H9 (cell line): ENCODE measurements around the gene MRRF. TPM values are rescaled to one million over a fixed set of nuclear protein-coding genes. Genes with fewer than 3 reads are reported as not detected.

Source experiments
- DNase-seq: peaks from one replicate; pipeline ENCODE4 v3.0.0-alpha.2; 2017
- H2AFZ ChIP-seq: one replicate; pipeline ENCODE4 v1.6.1; 2013; ENCODE audit warnings: mild to moderate bottlenecking, low read length, control low read depth, moderate library complexity
- H2AK5ac ChIP-seq: 2 replicates; pipeline ENCODE4 v1.6.1; 2013; ENCODE audit warnings: low read length, control low read depth, mixed read lengths; ENCODE audit not compliant: insufficient read length
- H2BK120ac ChIP-seq: one replicate; pipeline ENCODE4 v1.6.1; 2013; ENCODE audit warnings: low read depth, mild to moderate bottlenecking, low read length, control low read depth, inconsistent platforms; ENCODE audit not compliant: poor library complexity, severe bottlenecking
- H2BK12ac ChIP-seq: 2 replicates; pipeline ENCODE4 v1.6.1; 2013; ENCODE audit warnings: low read length, control low read depth, mixed read lengths, low read depth; ENCODE audit not compliant: insufficient read length
- H2BK15ac ChIP-seq: 2 replicates; pipeline ENCODE4 v1.6.1; 2013; ENCODE audit warnings: low read depth, low read length, control low read depth
- H2BK20ac ChIP-seq: one replicate; pipeline ENCODE4 v1.6.1; 2013; ENCODE audit warnings: low read depth, mild to moderate bottlenecking, low read length, control low read depth, inconsistent platforms; ENCODE audit not compliant: poor library complexity, severe bottlenecking
- H2BK5ac ChIP-seq: 2 replicates; pipeline ENCODE4 v1.6.1; 2013; ENCODE audit warnings: low read length, control low read depth, mixed read lengths; ENCODE audit not compliant: insufficient read length
- H3K14ac ChIP-seq: 2 replicates; pipeline ENCODE4 v1.6.1; 2013; ENCODE audit warnings: low read length, control low read depth; ENCODE audit not compliant: insufficient read depth
- H3K18ac ChIP-seq: 2 replicates; pipeline ENCODE4 v1.6.1; 2013; ENCODE audit warnings: low read depth, mild to moderate bottlenecking, mixed read lengths, low read length, control low read depth; ENCODE audit not compliant: insufficient read length
- H3K23ac ChIP-seq: 2 replicates; pipeline ENCODE4 v1.6.1; 2013; ENCODE audit warnings: low read length, control low read depth, mixed read lengths, low read depth; ENCODE audit not compliant: insufficient read length
- H3K23me2 ChIP-seq: 2 replicates; pipeline ENCODE4 v1.6.1; 2013; ENCODE audit warnings: low read depth, mild to moderate bottlenecking, mixed read lengths, low read length, control low read depth; ENCODE audit not compliant: insufficient read length, poor library complexity, severe bottlenecking
- H3K27ac ChIP-seq: 2 replicates; pipeline ENCODE4 v1.5.1; 2013; ENCODE audit warnings: low read length, control low read depth, mixed read lengths, low read depth; ENCODE audit not compliant: insufficient read length
- H3K27me3 ChIP-seq: 2 replicates; pipeline ENCODE4 v1.6.1; 2013; ENCODE audit warnings: low read length, control low read depth, inconsistent platforms; ENCODE audit not compliant: insufficient read depth
- H3K4ac ChIP-seq: 2 replicates; pipeline ENCODE4 v1.6.1; 2013; ENCODE audit warnings: low read depth, mild to moderate bottlenecking, control low read depth, inconsistent platforms, low read length, moderate library complexity
- H3K4me1 ChIP-seq: 2 replicates; pipeline ENCODE4 v1.6.1; 2013; ENCODE audit warnings: low read length, control low read depth, inconsistent platforms; ENCODE audit not compliant: insufficient read depth
- H3K4me2 ChIP-seq: 2 replicates; pipeline ENCODE4 v1.6.1; 2013; ENCODE audit warnings: low read length, control low read depth, mixed read lengths; ENCODE audit not compliant: insufficient read length, insufficient read depth
- H3K56ac ChIP-seq: 2 replicates; pipeline ENCODE4 v1.6.1; 2013; ENCODE audit warnings: low read depth, mild to moderate bottlenecking, mixed read lengths, low read length, control low read depth; ENCODE audit not compliant: insufficient read length
- H3K79me1 ChIP-seq: 2 replicates; pipeline ENCODE4 v1.6.1; 2013; ENCODE audit warnings: low read depth, mild to moderate bottlenecking, moderate library complexity, low read length, control low read depth, inconsistent platforms; ENCODE audit not compliant: insufficient read depth, poor library complexity, severe bottlenecking
- H3K79me2 ChIP-seq: 2 replicates; pipeline ENCODE4 v1.6.1; 2013; ENCODE audit warnings: low read length, control low read depth, inconsistent platforms; ENCODE audit not compliant: insufficient read depth
- H3K9ac ChIP-seq: 2 replicates; pipeline ENCODE4 v1.6.1; 2013; ENCODE audit warnings: low read length, control low read depth, mixed read lengths; ENCODE audit not compliant: insufficient read length; ENCODE audit errors: extremely low read depth
- H3K9me3 ChIP-seq: one replicate; pipeline ENCODE4 v1.6.1; 2013; ENCODE audit warnings: low read depth, low read length, inconsistent platforms; ENCODE audit not compliant: control insufficient read depth
- H3T11ph ChIP-seq: one replicate; pipeline ENCODE4 v1.6.1; 2013; ENCODE audit warnings: mild to moderate bottlenecking, low read length, control low read depth, inconsistent platforms
- H4K20me1 ChIP-seq: one replicate; pipeline ENCODE4 v1.6.1; 2013; ENCODE audit not compliant: control insufficient read depth, insufficient read length, insufficient read depth
- H4K5ac ChIP-seq: 2 replicates; pipeline ENCODE4 v1.6.1; 2013; ENCODE audit warnings: low read depth, mild to moderate bottlenecking, mixed read lengths, low read length, control low read depth; ENCODE audit not compliant: insufficient read length
- H4K8ac ChIP-seq: replicated peaks from 2 replicates; pipeline ENCODE4 v1.6.1; 2013; ENCODE audit warnings: low read length, control low read depth, mixed read lengths, low read depth; ENCODE audit not compliant: insufficient read length
- H4K91ac ChIP-seq: 2 replicates; pipeline ENCODE4 v1.6.1; 2013; ENCODE audit warnings: low read depth, mild to moderate bottlenecking, moderate library complexity, mixed read lengths, low read length, control low read depth; ENCODE audit not compliant: insufficient read length
- H3K27ac Mint-ChIP-seq, 3 experiments: 2 replicates in 2 of 3; 3 replicates in 1 of 3; pipeline ENCODE4 v1.8.0; 2020 to 2021; ENCODE audit warnings: mixed read lengths in 3 of 3, mild to moderate bottlenecking in 1 of 3, moderate library complexity in 1 of 3
- H3K27me3 Mint-ChIP-seq: 2 replicates; pipeline ENCODE4 v1.8.0; 2021; ENCODE audit warnings: low read depth, mild to moderate bottlenecking, moderate library complexity, mixed read lengths
- H3K36me3 Mint-ChIP-seq, 3 experiments: 2 replicates in 2 of 3; 3 replicates in 1 of 3; pipeline ENCODE4 v1.8.0; 2020 to 2021; ENCODE audit warnings: low read depth in 3 of 3, mixed read lengths in 3 of 3; ENCODE audit not compliant: insufficient read depth in 1 of 3
- H3K4me1 Mint-ChIP-seq, 2 experiments: 2 replicates each; pipeline ENCODE4 v1.8.0; 2020; ENCODE audit warnings: mixed read lengths in 2 of 2
- H3K4me3 Mint-ChIP-seq, 2 experiments: 2 replicates in 1 of 2; 3 replicates in 1 of 2; pipeline ENCODE4 v1.8.0; 2020 to 2021; ENCODE audit warnings: mild to moderate bottlenecking in 2 of 2, mixed read lengths in 2 of 2, moderate library complexity in 1 of 2
- H3K9me3 Mint-ChIP-seq, 2 experiments: 2 replicates in 1 of 2; 3 replicates in 1 of 2; pipeline ENCODE4 v1.8.0; 2020; ENCODE audit warnings: mild to moderate bottlenecking in 2 of 2, mixed read lengths in 2 of 2, moderate library complexity in 1 of 2
- CTCF ChIP-seq: fragments of 200-600 bp; sonication (generic); conservative IDR thresholded peaks from 3 replicates; pipeline ENCODE4 v1.8.0; 2021; ENCODE audit warnings: antibody characterized with exemption, mild to moderate bottlenecking
- WGBS: extraction: QIAGEN DNeasy Blood & Tissue Kit; methylation state at CpG from one replicate; pipeline ENCODE4 v1.1.7; 2013; ENCODE audit warnings: missing lambda C conversion rate, low lambda C conversion rate, mixed read lengths; ENCODE audit not compliant: insufficient read length; ENCODE audit errors: extremely low coverage; 5-methylcytosine and 5-hydroxymethylcytosine counted together
- total RNA-seq: library from RNA; stranded (reverse); gene quantifications from 2 replicates; pipeline ENCODE4 v1.2.1, GENCODE V29; 2021

The MRRF gene
- total RNA-seq, 1 experiment from 2014 or later: 33.7 TPM

DNA sequence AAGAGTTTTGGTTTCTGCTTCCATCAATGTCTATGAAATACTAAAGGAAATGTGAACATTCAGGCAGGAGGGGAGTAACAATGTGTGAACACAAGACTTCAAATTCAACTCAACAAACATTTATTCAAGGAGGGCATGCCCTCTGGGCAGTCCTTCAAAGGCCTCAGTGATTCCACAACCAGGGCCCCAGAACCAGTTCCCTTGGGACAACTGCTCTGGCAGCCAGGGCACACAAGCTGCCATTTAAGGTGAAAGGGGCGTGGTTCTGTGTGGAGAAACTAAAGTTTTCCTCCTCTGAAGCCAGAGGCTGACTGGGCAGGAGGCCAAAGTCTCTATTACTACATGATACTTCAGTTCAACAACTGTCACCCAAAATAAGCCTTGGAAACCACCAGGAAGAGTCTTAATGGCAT is 3.2 kb upstream of the MRRF start:
- Mint-ChIP-seq H3K36me3 (peaks cover 3 to 35% (median 15%) of the 10 kb centered on the region in 3 experiments; a peak in 6 of 7 replicates), H3K4me3 (no peak overlapping the region), H3K4me1 (peaks cover 13% of the 10 kb centered on the region in 2 experiments; a peak in 3 of 4 replicates), H3K27me3 (no peaks in the 10 kb centered on the region), H3K27ac (no peak overlapping the region), H3K9me3 (no peaks in the 10 kb centered on the region)
- Histone ChIP-seq H3K79me1 (peaks cover 7% of the 10 kb centered on the region), H3T11ph (no peak overlapping the region), H3K4me1 (no peaks in the 10 kb centered on the region), H4K91ac (no peak overlapping the region), H3K23me2 (peaks cover 11% of the 10 kb centered on the region), H3K23ac (no peak overlapping the region), H3K9me3 (no peaks in the 10 kb centered on the region), H3K9ac (no peak overlapping the region), H3K56ac (no peak overlapping the region), H2BK15ac (no peak overlapping the region), H3K18ac (no peak overlapping the region), H2BK20ac (no peak overlapping the region), H4K5ac (no peak overlapping the region), H3K4me2 (no peak overlapping the region), H2BK5ac (no peak overlapping the region), H2BK12ac (no peak overlapping the region), H3K27me3 (no peaks in the 10 kb centered on the region), H3K14ac (no peak overlapping the region), H2AK5ac (no peak overlapping the region), H2AFZ (no peak overlapping the region), H4K20me1 (no peaks in the 10 kb centered on the region), H3K79me2 (peaks cover 6% of the 10 kb centered on the region; the same call in 1 of the 2 replicates), H3K4ac (no peak overlapping the region), H3K27ac (no peak overlapping the region), H2BK120ac (no peak overlapping the region), H4K8ac (no peak overlapping the region)
- no peak for DNase-seq
- no CpG with 5 or more reads among the region's 1 CpG for WGBS
- no peak for TF ChIP-seq CTCF
